Femur (tissue), 1 donor: ENCODE results near the gene NSD2.
"Not testable (repeated sequence)": the region's sequence is repeated elsewhere in the genome, so short reads cannot be mapped to it uniquely, and the experiment has no call there.

Experiments used
- DNase-seq: peaks from one replicate; pipeline ENCODE4 v3.0.0-alpha.2; 2017

NSD2 gene

DNA sequence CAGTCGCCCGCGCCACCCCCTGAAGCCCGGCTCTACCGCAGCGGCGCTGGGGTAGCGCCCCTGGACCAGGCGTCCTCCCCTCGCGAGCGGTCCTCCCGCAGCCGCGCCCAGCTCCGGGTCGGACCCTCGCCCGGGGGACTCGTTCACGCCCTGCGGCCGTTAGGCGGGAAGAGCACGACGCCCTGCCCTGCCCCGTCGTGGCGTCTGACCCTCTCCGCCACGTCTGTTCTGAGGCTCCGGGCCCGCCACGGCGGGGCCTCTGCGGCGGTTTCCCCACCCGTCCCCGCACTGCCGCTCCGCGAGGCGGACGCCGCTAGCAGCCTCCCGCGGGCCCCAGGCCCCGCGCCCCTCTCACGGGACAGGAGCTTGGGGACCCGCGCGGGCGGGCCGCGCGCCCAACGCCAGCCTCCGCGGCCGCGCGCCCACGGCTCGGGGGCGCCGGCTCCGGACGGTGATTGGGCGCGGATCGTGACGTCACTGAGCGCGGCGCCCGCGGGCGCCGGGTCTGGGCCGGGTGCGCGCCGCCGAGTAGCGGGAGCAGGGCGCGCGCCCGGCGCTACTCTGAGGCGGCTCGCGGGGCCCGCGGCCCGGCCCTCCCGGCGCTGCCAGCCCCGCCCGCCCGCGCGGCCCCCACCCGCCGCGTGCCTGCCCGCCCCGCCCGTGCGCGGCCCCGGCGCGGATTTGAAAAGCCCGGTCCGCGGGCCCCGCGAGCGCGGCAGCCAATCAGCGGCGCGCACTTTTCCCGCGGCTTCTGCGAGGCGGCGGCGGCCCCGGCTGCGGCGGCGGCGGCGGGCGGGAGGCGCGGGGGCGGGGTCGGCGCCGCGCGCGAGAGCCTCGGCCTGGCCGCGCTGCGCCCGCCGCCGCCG is at the start of gene NSD2:
Gene NSD2, plus strand, starts transcription at position 816 of the 866 bp plus-strand sequence. CDS start 29,262 bp downstream, outside the sequence.
- DNase-seq, result peak; percentile 92

DNA sequence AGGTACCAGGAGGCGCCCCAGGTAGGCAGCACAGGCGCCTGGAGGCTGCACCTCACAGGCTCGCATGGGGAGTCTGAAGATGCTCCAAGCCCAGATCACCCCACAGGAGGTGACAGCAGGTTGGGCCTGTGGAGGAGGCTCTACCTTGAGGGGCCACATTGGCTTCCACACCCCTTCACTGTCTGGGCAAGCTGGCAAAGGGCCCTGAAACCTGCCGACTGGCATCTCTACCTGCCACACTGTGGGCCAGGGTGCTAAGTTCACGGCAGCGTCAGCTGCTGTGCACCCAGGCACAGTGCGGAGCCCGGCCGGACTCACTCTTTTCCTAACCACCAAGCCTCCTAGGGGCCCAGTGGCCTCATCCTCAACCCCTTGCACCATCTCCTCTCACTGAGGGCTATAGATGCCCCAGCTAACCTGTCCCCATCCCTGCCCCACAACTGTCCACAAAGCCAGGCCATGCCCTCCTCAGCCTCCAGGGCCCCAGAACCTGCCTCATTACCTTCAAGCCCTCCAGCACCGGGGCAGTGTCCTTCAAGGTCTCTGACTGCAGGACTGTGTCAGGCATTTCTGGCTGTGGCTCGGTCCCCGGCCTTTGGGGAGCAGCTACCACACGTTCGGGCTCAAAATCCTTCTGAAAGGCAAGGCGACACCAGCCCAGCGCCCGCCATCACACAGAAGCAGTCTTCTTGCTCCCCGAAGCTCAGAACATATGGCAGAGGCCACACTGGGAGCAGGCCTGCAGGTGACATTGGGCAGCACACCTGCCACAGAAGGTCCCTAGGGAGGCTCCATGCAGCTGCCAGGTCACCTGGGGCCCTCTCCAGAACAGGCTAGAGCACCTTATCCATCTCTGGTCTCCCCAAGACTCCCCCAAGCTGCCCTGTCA is 49.3 kb upstream of the NSD2 start:
- peak; percentile 15 for DNase-seq

GRCh38 chr4:1822568-1823544 is 48.3 kb upstream of the NSD2 start:
- no peak for DNase-seq

DNA sequence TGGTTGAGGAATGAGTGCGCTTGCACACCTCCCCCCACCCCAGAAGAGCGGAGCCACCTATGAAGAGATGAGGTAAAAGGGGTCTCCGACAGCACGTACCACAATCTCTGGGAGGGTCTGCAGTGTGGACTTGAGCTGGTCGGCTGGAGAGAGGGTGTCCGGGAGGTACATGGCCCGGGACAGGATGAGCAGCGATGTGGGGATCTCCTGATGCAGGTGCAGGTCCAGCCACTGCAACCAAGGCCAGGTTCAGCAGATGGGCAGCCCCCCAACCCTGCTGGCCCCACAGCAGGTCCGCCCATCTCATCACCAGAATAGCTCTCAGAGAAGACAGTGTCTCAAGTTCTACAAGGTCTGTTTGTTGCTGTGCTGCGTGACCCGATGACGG is 47.7 kb upstream of the NSD2 start:
- DNase-seq, result no peak

GRCh38 chr4:1824746-1825145 is 46.4 kb upstream of the NSD2 start:
- DNase-seq, result no peak

GRCh38 chr4:1825326-1825725 is 45.9 kb upstream of the NSD2 start:
- DNase-seq, result no peak

GRCh38 chr4:1826531-1827350 is 44.5 kb upstream of the NSD2 start:
- DNase-seq, result no peak

GRCh38 chr4:1830234-1830633 is 41.0 kb upstream of the NSD2 start:
- DNase-seq, result no peak

- no peak for DNase-seq
Observed at GRCh38 chr4:1830642-1831228, 40.5 kb upstream of the NSD2 start.

DNA sequence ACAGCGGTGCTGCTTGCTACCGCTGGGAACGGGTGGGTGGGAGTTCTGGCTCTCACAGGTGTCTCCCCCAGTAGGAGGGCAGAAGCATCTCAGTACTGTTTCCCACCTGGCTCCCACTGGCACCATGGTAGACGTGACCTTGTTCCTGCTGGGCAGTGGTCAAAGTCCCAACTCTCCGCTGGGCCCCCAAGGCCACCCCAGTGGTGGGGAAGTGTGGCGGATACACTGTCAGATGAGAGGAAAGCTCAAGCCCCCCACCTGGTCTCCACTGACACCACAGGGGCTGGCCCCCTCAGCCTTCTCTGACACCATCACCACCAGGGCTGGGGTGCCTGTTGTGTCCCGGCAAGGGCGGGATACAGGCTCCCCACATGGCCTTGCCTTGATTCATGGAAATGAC is 39.9 kb upstream of the NSD2 start:
- no peak for DNase-seq

DNA sequence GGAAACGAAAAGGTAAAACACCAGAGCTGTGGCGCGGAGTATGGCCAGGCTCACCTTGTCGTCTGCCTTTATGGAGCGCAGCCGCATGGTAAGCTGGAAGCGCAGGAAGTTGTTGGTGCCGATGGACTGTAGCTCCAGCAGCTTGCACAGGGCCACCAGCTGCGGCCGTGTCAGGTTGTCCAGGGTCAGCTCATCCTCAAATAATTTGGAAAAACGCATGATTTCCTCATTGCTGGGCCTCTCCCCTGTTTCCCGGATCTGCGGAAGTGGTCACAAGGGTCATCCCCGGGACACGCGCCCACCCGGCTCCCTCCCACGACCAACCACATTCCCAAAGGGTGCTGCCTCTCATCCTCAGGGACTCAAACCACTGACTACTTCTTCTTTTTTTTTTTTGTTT is 38.5 kb upstream of the NSD2 start:
- no peak for DNase-seq

- no peak for DNase-seq
Observed at GRCh38 chr4:1833307-1834046, 37.7 kb upstream of the NSD2 start.

DNA sequence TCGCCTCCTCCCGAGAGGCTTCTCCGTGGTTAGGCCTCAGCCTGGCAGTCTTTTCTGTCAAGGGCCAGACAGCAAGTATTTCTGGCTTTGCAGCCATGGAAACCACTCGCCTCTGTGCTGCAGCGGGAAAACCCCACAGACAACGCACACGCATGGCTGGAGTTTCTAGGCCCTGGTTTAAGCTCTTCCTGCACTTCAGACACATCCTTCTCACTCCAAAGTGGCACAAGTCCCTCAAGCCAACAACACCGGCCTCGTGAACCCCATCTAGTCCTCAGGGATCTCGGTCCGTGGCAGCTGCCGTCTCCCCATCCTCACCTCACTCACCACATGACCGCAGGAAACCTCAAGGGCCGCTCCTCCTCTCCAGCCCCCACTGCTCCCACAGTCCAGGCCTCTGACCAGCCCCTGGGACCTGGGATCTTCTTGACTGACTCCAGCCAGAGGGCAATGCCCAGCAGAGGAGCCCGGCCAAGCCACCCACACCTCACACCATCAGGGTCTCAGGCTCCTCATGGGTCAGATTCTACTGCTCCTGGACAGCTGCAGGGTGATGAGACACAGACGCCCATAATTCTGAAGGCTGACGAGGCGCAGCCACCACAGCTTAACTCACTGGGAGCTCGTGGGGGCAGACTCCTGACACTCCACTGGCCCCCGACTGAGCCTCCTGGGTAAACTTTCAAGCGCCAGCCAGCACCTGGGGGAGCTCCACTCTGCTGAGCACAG is 37.0 kb upstream of the NSD2 start:
- DNase-seq, result no peak

DNA sequence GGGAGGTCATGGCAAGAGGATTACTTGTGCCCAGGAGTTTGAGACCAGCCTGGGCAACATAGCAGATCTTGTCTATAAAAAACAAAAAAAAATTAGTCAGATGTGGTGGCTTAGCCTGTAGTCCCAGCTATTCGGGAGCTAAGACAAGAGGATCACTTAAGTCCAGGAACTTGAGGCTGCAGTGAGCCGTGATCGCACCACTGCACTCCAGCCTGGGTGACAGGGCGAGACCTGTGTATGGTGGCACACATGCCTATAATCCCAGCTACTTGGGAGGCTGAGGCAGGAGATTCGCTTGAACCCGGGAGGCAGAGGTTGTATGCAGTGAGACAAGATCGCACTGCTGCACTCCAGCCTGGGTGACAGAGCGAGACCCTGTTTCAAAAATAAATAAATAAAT is 35.4 kb upstream of the NSD2 start:
- DNase-seq, result not testable (repeated sequence)

- DNase-seq, result no peak
Observed at GRCh38 chr4:1836650-1837049, 34.5 kb upstream of the NSD2 start.

GRCh38 chr4:1837069-1837468 is 34.1 kb upstream of the NSD2 start:
- DNase-seq, result no peak

DNA sequence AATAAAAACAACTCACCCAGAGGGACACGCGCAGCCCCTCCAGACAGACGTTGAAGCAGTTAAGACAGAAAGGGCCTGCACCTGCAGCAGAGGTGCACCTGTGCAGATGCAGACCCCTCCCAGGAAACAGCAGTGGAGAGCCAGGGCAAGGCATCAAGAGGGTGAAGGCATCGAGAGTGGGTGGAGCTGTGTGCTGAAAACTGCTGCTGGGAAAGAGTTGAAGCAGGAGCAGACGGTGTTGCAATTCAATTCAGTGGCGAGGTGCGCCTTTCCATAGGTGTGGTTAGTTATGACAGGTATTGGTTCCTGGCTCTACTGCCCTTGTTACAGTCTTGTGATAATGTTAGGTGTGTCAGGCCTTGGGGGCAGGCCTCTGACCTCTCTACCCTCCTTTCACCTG is 31.9 kb upstream of the NSD2 start:
- DNase-seq, result no peak

GRCh38 chr4:1841201-1841886 is 29.8 kb upstream of the NSD2 start:
- no peak for DNase-seq

- DNase-seq, result no peak
Observed at GRCh38 chr4:1841887-1842210, 29.3 kb upstream of the NSD2 start.
